ENCODE results near the gene MCF2L2.

Gene MCF2L2

DNA sequence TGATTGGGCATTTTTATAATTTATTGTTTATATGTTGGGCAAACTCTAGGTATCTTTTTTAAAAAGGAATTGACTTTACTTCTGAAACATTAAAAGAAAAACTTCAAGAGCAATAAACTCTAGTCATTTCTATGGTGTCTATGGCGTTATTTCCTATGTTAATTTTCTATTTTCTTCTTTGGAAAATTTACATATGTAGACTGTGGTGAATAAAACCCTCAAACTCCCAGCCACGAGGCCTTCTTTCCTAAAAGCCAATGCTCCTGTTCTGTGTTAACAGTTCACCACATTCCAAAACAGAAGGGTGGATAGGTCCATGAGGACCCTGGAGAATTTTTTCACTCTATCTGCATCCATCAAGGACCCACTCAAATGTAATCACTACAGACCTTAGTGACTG is 219.6 kb downstream of the MCF2L2 start:
- Histone ChIP-seq H3K4me3 (IDR thresholded peaks at IDR 0.05; ENCODE audit: insufficient read depth, low read depth, low read length) (no peak overlapping the region), H3K4me1 (ENCODE audit: low read depth, poor library complexity, severe bottlenecking) (no peaks in the 10 kb centered on the region), H3K9ac (no peak overlapping the region), H2AFZ (ENCODE audit: low read depth) (no peak overlapping the region), H3K4me2 (no peak overlapping the region), H3K27me3 (ENCODE audit: insufficient read depth, low read depth) (no peaks in the 10 kb centered on the region), H4K20me1 (ENCODE audit: insufficient read depth) (no peaks in the 10 kb centered on the region), H3K27ac (no peak overlapping the region), H3K79me2 (ENCODE audit: insufficient read depth, low read depth) (no peaks in the 10 kb centered on the region), H3K36me3 (ENCODE audit: insufficient read depth) (no peaks in the 10 kb centered on the region)
- no peak for TF ChIP-seq CTCF (conservative IDR thresholded peaks at IDR 0.05; ENCODE audit: low read depth, low read length)

DNA sequence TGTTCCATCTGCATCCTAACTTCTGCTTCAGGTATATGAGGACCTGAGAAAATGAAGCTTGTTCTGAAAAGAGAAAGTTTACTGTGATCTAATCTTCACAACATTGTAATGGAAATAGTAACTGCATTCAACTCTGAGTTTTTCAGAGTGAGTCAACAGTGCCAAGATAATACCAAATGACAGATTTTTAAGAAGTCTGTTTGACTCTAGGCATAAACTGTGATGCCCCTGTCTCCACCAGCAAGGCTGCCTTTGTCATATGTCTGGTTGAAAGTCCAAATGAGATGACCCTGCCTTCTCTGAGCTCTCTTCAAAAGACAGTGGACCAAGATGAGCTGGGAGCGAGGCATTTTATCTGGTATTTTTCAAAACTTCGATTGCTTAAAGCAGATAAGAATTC is 220.2 kb downstream of the MCF2L2 start:
- Histone ChIP-seq H3K4me3 (IDR thresholded peaks at IDR 0.05; ENCODE audit: insufficient read depth, low read depth, low read length) (no peak overlapping the region), H2AFZ (ENCODE audit: low read depth) (no peak overlapping the region), H3K27ac (no peak overlapping the region), H3K4me1 (ENCODE audit: low read depth, poor library complexity, severe bottlenecking) (no peaks in the 10 kb centered on the region), H3K79me2 (ENCODE audit: insufficient read depth, low read depth) (no peaks in the 10 kb centered on the region), H3K4me2 (no peak overlapping the region), H4K20me1 (ENCODE audit: insufficient read depth) (no peaks in the 10 kb centered on the region), H3K27me3 (ENCODE audit: insufficient read depth, low read depth) (no peaks in the 10 kb centered on the region), H3K9ac (no peak overlapping the region), H3K36me3 (ENCODE audit: insufficient read depth) (no peaks in the 10 kb centered on the region)
- TF ChIP-seq CTCF (conservative IDR thresholded peaks at IDR 0.05; ENCODE audit: low read depth, low read length) = no peak

GRCh38 chr3:183203670-183204069 is 224.7 kb downstream of the MCF2L2 start:
- H3K9ac ChIP-seq = no peak overlapping the region
- H3K27ac ChIP-seq = no peak overlapping the region
- H3K27me3 ChIP-seq (ENCODE audit: insufficient read depth, low read depth) = no peaks in the 10 kb centered on the region
- no peak for TF ChIP-seq CTCF (conservative IDR thresholded peaks at IDR 0.05; ENCODE audit: low read depth, low read length)
- H3K4me2 ChIP-seq = no peak overlapping the region
- no peaks in the 10 kb centered on the region for H4K20me1 ChIP-seq (ENCODE audit: insufficient read depth)
- H3K4me3 ChIP-seq (IDR thresholded peaks at IDR 0.05; ENCODE audit: insufficient read depth, low read depth, low read length) = no peak overlapping the region
- H3K36me3 ChIP-seq (ENCODE audit: insufficient read depth) = no peaks in the 10 kb centered on the region
- H3K4me1 ChIP-seq (ENCODE audit: low read depth, poor library complexity, severe bottlenecking) = no peaks in the 10 kb centered on the region
- H2AFZ ChIP-seq (ENCODE audit: low read depth) = no peak overlapping the region
- no peaks in the 10 kb centered on the region for H3K79me2 ChIP-seq (ENCODE audit: insufficient read depth, low read depth)

DNA sequence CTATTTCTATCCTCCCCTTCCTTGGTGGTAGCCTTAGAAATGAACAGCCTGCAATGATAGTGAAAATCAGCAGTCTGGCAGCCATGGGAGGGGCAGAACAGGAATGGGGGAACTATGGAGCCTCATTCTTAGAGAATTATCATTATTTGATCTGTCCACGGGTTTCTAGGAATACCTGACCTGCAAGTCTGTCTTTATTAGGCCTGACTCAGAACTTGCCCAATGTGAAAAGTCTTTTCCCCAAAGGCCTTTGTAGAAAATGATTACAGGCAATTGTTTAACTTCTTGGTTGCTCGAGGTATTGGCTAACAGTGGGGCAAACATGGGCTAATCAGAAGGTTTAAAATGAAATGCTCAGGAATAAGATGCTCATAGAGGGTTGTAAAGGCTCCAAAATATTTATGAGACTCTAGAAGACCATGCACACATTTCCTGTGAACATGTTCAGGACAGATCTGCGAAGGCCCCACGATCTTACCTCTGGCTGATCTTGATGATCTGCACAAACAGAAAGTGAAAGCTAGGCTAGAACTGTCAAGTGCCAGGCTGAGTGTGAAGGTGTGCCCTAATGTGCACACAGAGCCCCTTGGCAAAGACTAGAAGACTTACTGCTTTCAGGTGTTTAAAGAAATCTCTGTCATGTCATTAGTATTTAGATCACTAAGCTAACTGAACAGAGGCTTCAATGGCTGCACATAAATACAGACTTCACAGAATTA is 226.3 kb downstream of the MCF2L2 start:
- H3K4me1 ChIP-seq (ENCODE audit: low read depth, poor library complexity, severe bottlenecking) = no peaks in the 10 kb centered on the region
- H3K27ac ChIP-seq = no peak overlapping the region
- no peak overlapping the region for H3K4me3 ChIP-seq (IDR thresholded peaks at IDR 0.05; ENCODE audit: insufficient read depth, low read depth, low read length)
- no peak overlapping the region for H3K9ac ChIP-seq
- no peak overlapping the region for H2AFZ ChIP-seq (ENCODE audit: low read depth)
- no peak for TF ChIP-seq CTCF (conservative IDR thresholded peaks at IDR 0.05; ENCODE audit: low read depth, low read length)
- no peaks in the 10 kb centered on the region for H3K79me2 ChIP-seq (ENCODE audit: insufficient read depth, low read depth)
- no peaks in the 10 kb centered on the region for H3K36me3 ChIP-seq (ENCODE audit: insufficient read depth)
- no peaks in the 10 kb centered on the region for H4K20me1 ChIP-seq (ENCODE audit: insufficient read depth)
- no peaks in the 10 kb centered on the region for H3K27me3 ChIP-seq (ENCODE audit: insufficient read depth, low read depth)
- H3K4me2 ChIP-seq = no peak overlapping the region
